SK-N-SH treated with all-trans-retinoic acid at 6 μM for 48 hours (cell line): Measurements from ENCODE around the gene CCSER1.

Experiments used
- ATAC-seq: fragments of 200-7000 bp; cut with Tn5 transposase; 3 replicates; pipeline ENCODE4 v1.9.1; 2020; ENCODE audit warnings: mild to moderate bottlenecking, moderate library complexity
- ARNTL ChIP-seq: fragments of 450-650 bp; formaldehyde crosslinking; IDR thresholded peaks from 2 replicates; pipeline ENCODE4 v1.5.0; 2020; ENCODE audit warnings: low read depth, mild to moderate bottlenecking, moderate library complexity, borderline replicate concordance
- BACH2 ChIP-seq: fragments of 250-450 bp; sonication (Bioruptor Pico); IDR thresholded peaks from 2 replicates; pipeline ENCODE4 v1.9.0; 2021; ENCODE audit warnings: mild to moderate bottlenecking, borderline replicate concordance
- CSDC2 ChIP-seq: fragments of 250-450 bp; sonication (Bioruptor Pico); IDR thresholded peaks from 2 replicates; pipeline ENCODE4 v1.5.0; 2020; ENCODE audit warnings: mild to moderate bottlenecking, moderate library complexity
- ESRRG ChIP-seq: fragments of 250-450 bp; sonication (Bioruptor Pico); IDR thresholded peaks from 2 replicates; pipeline ENCODE4 v1.6.1; 2021; ENCODE audit warnings: mild to moderate bottlenecking
- GLIS3 ChIP-seq: fragments of 250-450 bp; sonication (Bioruptor Pico); IDR thresholded peaks from 2 replicates; pipeline ENCODE4 v1.5.0; 2020; ENCODE audit warnings: mild to moderate bottlenecking, moderate library complexity
- ISL1 ChIP-seq: fragments of 250-450 bp; sonication (Bioruptor Pico); IDR thresholded peaks from 2 replicates; pipeline ENCODE4 v2.1.2; 2022; ENCODE audit warnings: mild to moderate bottlenecking, moderate library complexity
- OSR1 ChIP-seq: fragments of 250-450 bp; sonication (Bioruptor Pico); IDR thresholded peaks from 2 replicates; pipeline ENCODE4 v1.8.0; 2022; ENCODE audit warnings: moderate library complexity, mild to moderate bottlenecking, inconsistent platforms
- PPARA ChIP-seq: fragments of 250-450 bp; sonication (Bioruptor Pico); IDR thresholded peaks from 2 replicates; pipeline ENCODE4 v1.5.0; 2020; ENCODE audit warnings: mild to moderate bottlenecking, borderline replicate concordance
- RARB ChIP-seq: fragments of 250-450 bp; sonication (Bioruptor Pico); IDR thresholded peaks from 2 replicates; pipeline ENCODE4 v1.8.0; 2021; ENCODE audit warnings: mild to moderate bottlenecking, moderate library complexity
- SNAI2 ChIP-seq: fragments of 250-450 bp; sonication (Bioruptor Pico); IDR thresholded peaks from 2 replicates; pipeline ENCODE4 v1.5.0; 2020; ENCODE audit warnings: mild to moderate bottlenecking, moderate library complexity
- TCF4 ChIP-seq: fragments of 250-450 bp; sonication (Bioruptor Pico); IDR thresholded peaks from 2 replicates; pipeline ENCODE4 v1.8.0; 2021; ENCODE audit warnings: mild to moderate bottlenecking, moderate library complexity, borderline replicate concordance
- TOX ChIP-seq: fragments of 250-450 bp; sonication (Bioruptor Pico); IDR thresholded peaks from 2 replicates; pipeline ENCODE4 v1.8.0; 2021; ENCODE audit warnings: mild to moderate bottlenecking, moderate library complexity, borderline replicate concordance
- ZC3H10 ChIP-seq: fragments of 250-450 bp; sonication (Bioruptor Pico); IDR thresholded peaks from 2 replicates; pipeline ENCODE4 v1.5.1; 2021; ENCODE audit warnings: mild to moderate bottlenecking, moderate library complexity
- ZFP3 ChIP-seq: fragments of 250-450 bp; sonication (Bioruptor Pico); IDR thresholded peaks from 2 replicates; pipeline ENCODE4 v1.5.0; 2020; ENCODE audit warnings: mild to moderate bottlenecking, moderate library complexity
- ZFP30 ChIP-seq: fragments of 450-650 bp; formaldehyde crosslinking; IDR thresholded peaks from 2 replicates; pipeline ENCODE4 v1.5.0; 2022; ENCODE audit warnings: mild to moderate bottlenecking, moderate library complexity
- ZNF565 ChIP-seq: fragments of 450-650 bp; formaldehyde crosslinking; conservative IDR thresholded peaks from 2 replicates; pipeline ENCODE4 v1.5.0; 2020; ENCODE audit warnings: low read depth, mild to moderate bottlenecking, moderate library complexity
- ZNF70 ChIP-seq: fragments of 450-650 bp; formaldehyde crosslinking; IDR thresholded peaks from 2 replicates; pipeline ENCODE4 v1.5.0; 2020; ENCODE audit warnings: mild to moderate bottlenecking, moderate library complexity
- ZNF8 ChIP-seq: fragments of 450-650 bp; formaldehyde crosslinking; IDR thresholded peaks from 2 replicates; pipeline ENCODE4 v1.5.0; 2020; ENCODE audit warnings: mild to moderate bottlenecking, moderate library complexity
- TF ChIP-seq, protein P1 (sequence below): fragments of 250-450 bp; sonication (Bioruptor Pico); IDR thresholded peaks from 2 replicates; pipeline ENCODE4 v1.8.0; 2021; ENCODE audit warnings: low read depth, mild to moderate bottlenecking, moderate library complexity, borderline replicate concordance
- TF ChIP-seq, protein P2 (sequence below): fragments of 250-450 bp; sonication (Bioruptor Pico); IDR thresholded peaks from 2 replicates; pipeline ENCODE4 v1.5.0; 2020; ENCODE audit warnings: mild to moderate bottlenecking, moderate library complexity
- TF ChIP-seq, protein P3 (sequence below): fragments of 250-450 bp; sonication (Bioruptor Pico); IDR thresholded peaks from 2 replicates; pipeline ENCODE4 v1.5.1; 2020; ENCODE audit warnings: low read depth, mild to moderate bottlenecking, moderate library complexity
- TF ChIP-seq, protein P4 (sequence below): fragments of 250-450 bp; sonication (Bioruptor Pico); IDR thresholded peaks from 2 replicates; pipeline ENCODE4 v1.8.0; 2020; ENCODE audit warnings: mild to moderate bottlenecking, moderate library complexity, borderline replicate concordance
- TF ChIP-seq, protein P5 (sequence below): fragments of 250-450 bp; sonication (Bioruptor Pico); IDR thresholded peaks from 2 replicates; pipeline ENCODE4 v1.5.1; 2021; ENCODE audit warnings: mild to moderate bottlenecking, moderate library complexity

Gene CCSER1

DNA sequence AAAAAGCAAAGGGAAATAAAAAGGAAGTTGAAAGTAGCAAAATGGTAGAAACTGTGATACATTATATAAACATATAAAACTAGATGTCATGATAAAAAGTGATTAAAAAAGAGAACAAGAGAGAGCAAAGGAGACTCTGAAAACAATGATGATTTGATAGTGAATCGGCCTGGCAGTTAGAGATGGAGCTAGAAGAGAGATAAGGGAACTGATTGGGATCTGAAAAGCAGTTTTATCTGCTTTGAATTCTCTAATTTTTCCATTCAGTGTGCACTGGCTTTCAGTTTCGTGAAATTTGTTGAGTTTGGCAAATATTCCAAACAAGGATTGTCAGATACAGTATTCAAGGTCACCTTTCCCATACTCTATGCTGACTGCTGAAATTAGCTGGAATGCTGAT is 21.9 kb upstream of the CCSER1 start:
- TF ChIP-seq, protein P1, sequence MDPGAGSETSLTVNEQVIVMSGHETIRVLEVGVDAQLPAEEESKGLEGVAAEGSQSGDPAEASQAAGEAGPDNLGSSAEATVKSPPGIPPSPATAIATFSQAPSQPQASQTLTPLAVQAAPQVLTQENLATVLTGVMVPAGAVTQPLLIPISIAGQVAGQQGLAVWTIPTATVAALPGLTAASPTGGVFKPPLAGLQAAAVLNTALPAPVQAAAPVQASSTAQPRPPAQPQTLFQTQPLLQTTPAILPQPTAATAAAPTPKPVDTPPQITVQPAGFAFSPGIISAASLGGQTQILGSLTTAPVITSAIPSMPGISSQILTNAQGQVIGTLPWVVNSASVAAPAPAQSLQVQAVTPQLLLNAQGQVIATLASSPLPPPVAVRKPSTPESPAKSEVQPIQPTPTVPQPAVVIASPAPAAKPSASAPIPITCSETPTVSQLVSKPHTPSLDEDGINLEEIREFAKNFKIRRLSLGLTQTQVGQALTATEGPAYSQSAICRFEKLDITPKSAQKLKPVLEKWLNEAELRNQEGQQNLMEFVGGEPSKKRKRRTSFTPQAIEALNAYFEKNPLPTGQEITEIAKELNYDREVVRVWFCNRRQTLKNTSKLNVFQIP (CRISPR knock-in tag) = no peak
- TF ChIP-seq, protein P2, sequence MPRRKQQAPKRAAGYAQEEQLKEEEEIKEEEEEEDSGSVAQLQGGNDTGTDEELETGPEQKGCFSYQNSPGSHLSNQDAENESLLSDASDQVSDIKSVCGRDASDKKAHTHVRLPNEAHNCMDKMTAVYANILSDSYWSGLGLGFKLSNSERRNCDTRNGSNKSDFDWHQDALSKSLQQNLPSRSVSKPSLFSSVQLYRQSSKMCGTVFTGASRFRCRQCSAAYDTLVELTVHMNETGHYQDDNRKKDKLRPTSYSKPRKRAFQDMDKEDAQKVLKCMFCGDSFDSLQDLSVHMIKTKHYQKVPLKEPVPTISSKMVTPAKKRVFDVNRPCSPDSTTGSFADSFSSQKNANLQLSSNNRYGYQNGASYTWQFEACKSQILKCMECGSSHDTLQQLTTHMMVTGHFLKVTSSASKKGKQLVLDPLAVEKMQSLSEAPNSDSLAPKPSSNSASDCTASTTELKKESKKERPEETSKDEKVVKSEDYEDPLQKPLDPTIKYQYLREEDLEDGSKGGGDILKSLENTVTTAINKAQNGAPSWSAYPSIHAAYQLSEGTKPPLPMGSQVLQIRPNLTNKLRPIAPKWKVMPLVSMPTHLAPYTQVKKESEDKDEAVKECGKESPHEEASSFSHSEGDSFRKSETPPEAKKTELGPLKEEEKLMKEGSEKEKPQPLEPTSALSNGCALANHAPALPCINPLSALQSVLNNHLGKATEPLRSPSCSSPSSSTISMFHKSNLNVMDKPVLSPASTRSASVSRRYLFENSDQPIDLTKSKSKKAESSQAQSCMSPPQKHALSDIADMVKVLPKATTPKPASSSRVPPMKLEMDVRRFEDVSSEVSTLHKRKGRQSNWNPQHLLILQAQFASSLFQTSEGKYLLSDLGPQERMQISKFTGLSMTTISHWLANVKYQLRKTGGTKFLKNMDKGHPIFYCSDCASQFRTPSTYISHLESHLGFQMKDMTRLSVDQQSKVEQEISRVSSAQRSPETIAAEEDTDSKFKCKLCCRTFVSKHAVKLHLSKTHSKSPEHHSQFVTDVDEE (CRISPR knock-in tag) = peak; percentile 75; the same call in 1 of the 2 replicates
- TF ChIP-seq ZNF70 (CRISPR knock-in tag) (no peak), ZNF565 (CRISPR knock-in tag) (no peak), ZNF8 (CRISPR knock-in tag) (0 out of 2 replicates have a peak, but pooled peaks have one; percentile 23), ARNTL (CRISPR knock-in tag) (no peak), ISL1 (CRISPR knock-in tag) (no peak; the same call in 1 of the 2 replicates), TCF4 (CRISPR knock-in tag) (peak; percentile 86), ZFP3 (CRISPR knock-in tag) (no peak), CSDC2 (no peak), BACH2 (CRISPR knock-in tag) (no peak), TOX (CRISPR knock-in tag) (no peak), ESRRG (CRISPR knock-in tag) (peak; percentile 88; the same call in 1 of the 2 replicates), PPARA (CRISPR knock-in tag) (no peak), SNAI2 (CRISPR knock-in tag) (no peak), RARB (CRISPR knock-in tag) (no peak), ZC3H10 (CRISPR knock-in tag) (no peak), ZFP30 (CRISPR knock-in tag) (no peak), OSR1 (CRISPR knock-in tag) (no peak), GLIS3 (CRISPR knock-in tag) (no peak)
- TF ChIP-seq, protein P3, sequence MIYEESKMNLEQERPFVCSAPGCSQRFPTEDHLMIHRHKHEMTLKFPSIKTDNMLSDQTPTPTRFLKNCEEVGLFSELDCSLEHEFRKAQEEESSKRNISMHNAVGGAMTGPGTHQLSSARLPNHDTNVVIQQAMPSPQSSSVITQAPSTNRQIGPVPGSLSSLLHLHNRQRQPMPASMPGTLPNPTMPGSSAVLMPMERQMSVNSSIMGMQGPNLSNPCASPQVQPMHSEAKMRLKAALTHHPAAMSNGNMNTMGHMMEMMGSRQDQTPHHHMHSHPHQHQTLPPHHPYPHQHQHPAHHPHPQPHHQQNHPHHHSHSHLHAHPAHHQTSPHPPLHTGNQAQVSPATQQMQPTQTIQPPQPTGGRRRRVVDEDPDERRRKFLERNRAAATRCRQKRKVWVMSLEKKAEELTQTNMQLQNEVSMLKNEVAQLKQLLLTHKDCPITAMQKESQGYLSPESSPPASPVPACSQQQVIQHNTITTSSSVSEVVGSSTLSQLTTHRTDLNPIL (CRISPR knock-in tag) = no peak
- TF ChIP-seq, protein P4, sequence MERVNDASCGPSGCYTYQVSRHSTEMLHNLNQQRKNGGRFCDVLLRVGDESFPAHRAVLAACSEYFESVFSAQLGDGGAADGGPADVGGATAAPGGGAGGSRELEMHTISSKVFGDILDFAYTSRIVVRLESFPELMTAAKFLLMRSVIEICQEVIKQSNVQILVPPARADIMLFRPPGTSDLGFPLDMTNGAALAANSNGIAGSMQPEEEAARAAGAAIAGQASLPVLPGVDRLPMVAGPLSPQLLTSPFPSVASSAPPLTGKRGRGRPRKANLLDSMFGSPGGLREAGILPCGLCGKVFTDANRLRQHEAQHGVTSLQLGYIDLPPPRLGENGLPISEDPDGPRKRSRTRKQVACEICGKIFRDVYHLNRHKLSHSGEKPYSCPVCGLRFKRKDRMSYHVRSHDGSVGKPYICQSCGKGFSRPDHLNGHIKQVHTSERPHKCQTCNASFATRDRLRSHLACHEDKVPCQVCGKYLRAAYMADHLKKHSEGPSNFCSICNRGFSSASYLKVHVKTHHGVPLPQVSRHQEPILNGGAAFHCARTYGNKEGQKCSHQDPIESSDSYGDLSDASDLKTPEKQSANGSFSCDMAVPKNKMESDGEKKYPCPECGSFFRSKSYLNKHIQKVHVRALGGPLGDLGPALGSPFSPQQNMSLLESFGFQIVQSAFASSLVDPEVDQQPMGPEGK (CRISPR knock-in tag) = no peak
- TF ChIP-seq, protein P5, sequence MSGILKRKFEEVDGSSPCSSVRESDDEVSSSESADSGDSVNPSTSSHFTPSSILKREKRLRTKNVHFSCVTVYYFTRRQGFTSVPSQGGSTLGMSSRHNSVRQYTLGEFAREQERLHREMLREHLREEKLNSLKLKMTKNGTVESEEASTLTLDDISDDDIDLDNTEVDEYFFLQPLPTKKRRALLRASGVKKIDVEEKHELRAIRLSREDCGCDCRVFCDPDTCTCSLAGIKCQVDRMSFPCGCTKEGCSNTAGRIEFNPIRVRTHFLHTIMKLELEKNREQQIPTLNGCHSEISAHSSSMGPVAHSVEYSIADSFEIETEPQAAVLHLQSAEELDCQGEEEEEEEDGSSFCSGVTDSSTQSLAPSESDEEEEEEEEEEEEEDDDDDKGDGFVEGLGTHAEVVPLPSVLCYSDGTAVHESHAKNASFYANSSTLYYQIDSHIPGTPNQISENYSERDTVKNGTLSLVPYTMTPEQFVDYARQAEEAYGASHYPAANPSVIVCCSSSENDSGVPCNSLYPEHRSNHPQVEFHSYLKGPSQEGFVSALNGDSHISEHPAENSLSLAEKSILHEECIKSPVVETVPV (CRISPR knock-in tag) = no peak
- no peak for ATAC-seq

DNA sequence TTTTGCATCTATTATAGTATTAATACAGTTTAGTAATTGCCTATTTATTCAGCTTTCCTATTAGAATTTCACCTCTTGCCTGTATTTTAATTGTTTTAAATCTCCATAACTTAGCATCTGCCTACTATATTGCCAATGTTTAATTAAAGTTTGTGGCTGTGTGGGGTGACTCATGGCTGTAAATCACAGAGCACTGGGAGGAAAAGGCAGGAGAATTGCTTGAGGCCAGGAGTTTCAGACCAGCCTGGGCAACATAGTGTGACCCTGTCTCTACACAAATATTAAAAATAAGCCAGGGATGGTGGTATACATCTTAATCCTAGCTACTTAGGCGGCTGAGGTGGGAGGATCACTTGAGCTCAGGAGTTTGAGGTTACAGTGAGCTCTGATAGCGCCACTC is 14.5 kb upstream of the CCSER1 start:
- no peak for ATAC-seq
- TF ChIP-seq ISL1 (CRISPR knock-in tag) = no peak
- TF ChIP-seq PPARA (CRISPR knock-in tag) = no peak
- TF ChIP-seq, protein P3 (CRISPR knock-in tag) = no peak
- TF ChIP-seq TOX (CRISPR knock-in tag) = no peak
- no peak for TF ChIP-seq TCF4 (CRISPR knock-in tag)
- TF ChIP-seq ZNF565 (CRISPR knock-in tag) = no peak
- TF ChIP-seq ZFP30 (CRISPR knock-in tag) = no peak
- TF ChIP-seq RARB (CRISPR knock-in tag) = no peak
- TF ChIP-seq, protein P1 (CRISPR knock-in tag) = no peak
- TF ChIP-seq BACH2 (CRISPR knock-in tag) = no peak
- TF ChIP-seq, protein P4 (CRISPR knock-in tag) = no peak
- no peak for TF ChIP-seq ZNF70 (CRISPR knock-in tag)
